Sigmoid colon (tissue), 7 donors: Measurements from ENCODE around the gene ACTR10. TPM values are rescaled to one million over a fixed set of nuclear protein-coding genes. Genes with fewer than 3 reads are reported as not detected.

ENCODE experiments used
- DNase-seq: peaks from one replicate; pipeline ENCODE4 v3.0.0-alpha.2; 2019
- H3K27ac ChIP-seq, 4 donors: fragments of 200-600 bp; sonication (generic); one replicate each; pipeline ENCODE4 v1.5.1; 2016 to 2019; ENCODE audit warnings: mild to moderate bottlenecking in 1 of 4
- H3K27me3 ChIP-seq, 3 donors: fragments of 200-600 bp; sonication (generic); one replicate each; pipeline ENCODE4 v1.5.1; 2019; ENCODE audit warnings: mild to moderate bottlenecking in 1 of 3
- H3K36me3 ChIP-seq, 4 donors: fragments of 200-600 bp; sonication (generic); one replicate each; pipeline ENCODE4 v1.5.1; 2016 to 2019
- H3K4me1 ChIP-seq, 4 donors: fragments of 200-600 bp; sonication (generic); one replicate each; pipeline ENCODE4 v1.5.1; 2017 to 2019
- H3K4me3 ChIP-seq, 4 donors: fragments of 200-600 bp; sonication (generic); one replicate each; pipeline ENCODE4 v1.5.1; 2017 to 2019; ENCODE audit warnings: mild to moderate bottlenecking in 2 of 4, moderate library complexity in 1 of 4
- H3K9me3 ChIP-seq, 4 donors: fragments of 200-600 bp in 3 of 4; sonication (generic) in 3 of 4; one replicate each; pipeline versions ENCODE4 v1.5.1 to v1.6.1; 2013 to 2019
- CTCF ChIP-seq, 4 experiments: fragments of 450-650 bp in 3 of 4; fragments of 200-600 bp in 1 of 4; IDR thresholded peaks; one replicate each; pipeline ENCODE4 v1.5.1; 2016 to 2019; ENCODE audit warnings: antibody characterized with exemption in 4 of 4, mild to moderate bottlenecking in 3 of 4, moderate library complexity in 2 of 4
- EP300 ChIP-seq, 4 donors: sonication (generic); formaldehyde crosslinking; IDR thresholded peaks; one replicate each; pipeline ENCODE4 v1.6.1; 2017; ENCODE audit warnings: antibody characterized with exemption in 4 of 4
- POLR2A ChIP-seq, 2 donors: fragments of 450-650 bp; IDR thresholded peaks; one replicate each; pipeline ENCODE4 v1.6.1; 2016; ENCODE audit warnings: antibody characterized with exemption in 2 of 2, mild to moderate bottlenecking in 2 of 2, moderate library complexity in 2 of 2
- POLR2AphosphoS5 ChIP-seq, 4 donors: sonication (generic); formaldehyde crosslinking; IDR thresholded peaks; one replicate each; pipeline ENCODE4 v1.6.1; 2017; ENCODE audit warnings: antibody characterized with exemption in 4 of 4
- WGBS, 2 donors: extraction: QIAGEN DNeasy Blood & Tissue Kit; methylation state at CpG; one replicate each; pipeline ENCODE4 v1.1.7; 2013; 5-methylcytosine and 5-hydroxymethylcytosine counted together
- intact Hi-C: fragments of 100-400 bp; cut with DNase I; formaldehyde crosslinking; loops from one replicate; pipeline ENCODE4 v1.15.1; 2023
- polyA plus RNA-seq, 3 donors: library from polyadenylated mRNA; stranded (reverse); fragments of 200-250 nt; gene quantifications; one replicate each; pipeline ENCODE4 v1.2.3, GENCODE V29; 2013
- total RNA-seq, 4 donors: library from RNA; depleted of rRNA; stranded (reverse); fragments of >200 nt; gene quantifications; one replicate each; pipeline ENCODE4 v1.1.0, GENCODE V29; 2016
- donor health status: healthy with polysubstance abuse.
- donor health status: Bipolar disorder and iron deficiency.
- donor health status: healthy.

The ACTR10 gene
- total RNA-seq, result 10 to 100 TPM; 67.1 to 77.3 (median 69.3) TPM
- polyA plus RNA-seq, result 10 to 100 TPM; 56.4 to 78.1 (median 60.7) TPM

GRCh38 chr14:58199726-58200479 lies at the start of gene ACTR10:
Gene ACTR10, plus strand, starts transcription at chr14:58200149. Its CDS starts 69 bp downstream, at chr14:58200218.
- TF ChIP-seq CTCF (IDR thresholded peaks at IDR 0.05) (no peak), POLR2AphosphoS5 (IDR thresholded peaks at IDR 0.05) (peak; percentile 34 to 90 (median 79)), POLR2A (IDR thresholded peaks at IDR 0.05) (peak; percentile 24 to 37)
- peak; percentile 90 for DNase-seq
- H3K36me3 ChIP-seq, result peaks cover 0 to 21% (median 3%) of the 10 kb centered on the region in 4 donors
- no peaks in the 10 kb centered on the region for H3K9me3 ChIP-seq
- peak within 1 kb of the TSS; percentile 93 to 97 (median 94) for H3K4me3 ChIP-seq
- intact Hi-C loops, result loop anchor here (2.0 kb wide), 2 partner anchors 33 to 39 kb away; no protein-coding TSS in a partner anchor
- H3K27ac ChIP-seq, result peak within 1 kb of the TSS; percentile 89 to 97 (median 96)
- no peaks in the 10 kb centered on the region for H3K27me3 ChIP-seq
- 0 to 1% methylated on average over 78 of the region's 78 CpGs for WGBS, 2 donors
- H3K4me1 ChIP-seq, result peaks cover 0 to 23% (median 16%) of the 10 kb centered on the region in 4 donors

GRCh38 chr14:58150243-58150805 lies 49.6 kb upstream of the ACTR10 start:
- H3K4me1 ChIP-seq, result peaks cover 0 to 21% (median 13%) of the 10 kb centered on the region in 4 donors

GRCh38 chr14:58151133-58152013 lies 48.6 kb upstream of the ACTR10 start:
- H3K4me1 ChIP-seq, result peaks cover 0 to 21% (median 13%) of the 10 kb centered on the region in 4 donors
- TF ChIP-seq EP300 (IDR thresholded peaks at IDR 0.05), result no peak
- TF ChIP-seq CTCF (IDR thresholded peaks at IDR 0.05), result no peak
- no peak for TF ChIP-seq POLR2AphosphoS5 (IDR thresholded peaks at IDR 0.05)
- no peak for TF ChIP-seq POLR2A (IDR thresholded peaks at IDR 0.05)
- no peaks in the 10 kb centered on the region for H3K27me3 ChIP-seq
- H3K4me3 ChIP-seq, result peak overlapping the region; percentile 55 to 86 (median 68)
- WGBS, 2 donors, result 2% methylated on average over 56 of the region's 56 CpGs
- no peaks in the 10 kb centered on the region for H3K36me3 ChIP-seq
- H3K27ac ChIP-seq, result peak overlapping the region; percentile 64 to 74 (median 68)
- no peak for DNase-seq
- no peaks in the 10 kb centered on the region for H3K9me3 ChIP-seq
- intact Hi-C loops, result loop anchor here (5.0 kb wide), 1 partner anchor 34 kb away; no protein-coding TSS in a partner anchor

More at GRCh38 chr14:58150243-58150805, 49.6 kb upstream of the ACTR10 start:
- DNase-seq, result no peak
- H3K36me3 ChIP-seq, result no peaks in the 10 kb centered on the region
- no peak overlapping the region for H3K27ac ChIP-seq
- H3K4me3 ChIP-seq, result no peak overlapping the region
- intact Hi-C loops, result loop anchor here (5.0 kb wide), 1 partner anchor 33 kb away; no protein-coding TSS in a partner anchor
- TF ChIP-seq POLR2AphosphoS5 (IDR thresholded peaks at IDR 0.05), result no peak
- no peak for TF ChIP-seq CTCF (IDR thresholded peaks at IDR 0.05)
- no peak for TF ChIP-seq EP300 (IDR thresholded peaks at IDR 0.05)
- no peak for TF ChIP-seq POLR2A (IDR thresholded peaks at IDR 0.05)
- 72 to 84% methylated on average over 6 of the region's 6 CpGs for WGBS, 2 donors
- no peaks in the 10 kb centered on the region for H3K9me3 ChIP-seq
- H3K27me3 ChIP-seq, result no peaks in the 10 kb centered on the region

- Histone ChIP-seq H3K27ac (peak within 1 kb of the TSS; percentile 64 to 74 (median 68)), H3K9me3 (no peaks in the 10 kb centered on the region), H3K27me3 (no peaks in the 10 kb centered on the region), H3K4me3 (peak within 1 kb of the TSS; percentile 55 to 86 (median 68)), H3K36me3 (no peaks in the 10 kb centered on the region), H3K4me1 (peaks cover 0 to 21% (median 13%) of the 10 kb centered on the region in 4 donors)
- peak; percentile 88 for DNase-seq
- TF ChIP-seq POLR2A (IDR thresholded peaks at IDR 0.05) (no peak), POLR2AphosphoS5 (IDR thresholded peaks at IDR 0.05) (peak; percentile 39 to 90 (median 52)), CTCF (IDR thresholded peaks at IDR 0.05) (peak in 1 of 4 experiments; percentile 15)
- WGBS, 2 donors, result 1% methylated on average over 70 of the region's 70 CpGs
- intact Hi-C loops, result loop anchor here (5.0 kb wide), 1 partner anchor 35 kb away; no protein-coding TSS in a partner anchor
These were observed 47.7 kb upstream of the ACTR10 start, which contains the start of gene ARMH4 for GRCh38 chr14:58152014-58152857. Gene ARMH4, minus strand, starts transcription at chr14:58152213. Its CDS starts 12,855 bp downstream, at chr14:58139358.
